C4-2B (cell line): Measurements from ENCODE around the gene CCL11.

Experiments used
- ZFX ChIP-seq: fragments of 450-650 bp; IDR thresholded peaks from 2 replicates; pipeline ENCODE4 v1.6.1; 2017
- TF ChIP-seq, protein P1 (sequence below): fragments of 450-650 bp; conservative IDR thresholded peaks from 2 replicates; pipeline ENCODE4 v1.5.1; 2017; ENCODE audit warnings: mild to moderate bottlenecking

DNA sequence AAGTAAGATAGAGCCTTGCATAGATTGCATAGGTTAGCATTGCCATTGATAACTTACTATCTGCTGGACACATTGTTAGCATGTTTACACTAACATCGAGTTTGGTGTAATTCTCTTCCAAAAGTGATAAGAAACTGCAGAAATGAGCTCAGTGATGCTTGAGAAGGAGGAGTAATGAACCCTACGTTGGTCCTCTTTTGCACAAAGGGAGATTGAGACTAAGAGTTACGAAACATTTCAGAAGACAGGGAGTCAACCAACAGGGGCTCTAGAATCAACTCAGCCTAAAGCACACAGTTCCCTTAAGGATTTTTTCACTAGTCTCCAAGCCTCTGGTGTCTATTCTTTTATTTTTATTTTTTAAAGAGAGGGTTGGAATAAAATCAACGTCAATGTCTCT is 8.7 kb upstream of the CCL11 start:
- TF ChIP-seq, protein P1, sequence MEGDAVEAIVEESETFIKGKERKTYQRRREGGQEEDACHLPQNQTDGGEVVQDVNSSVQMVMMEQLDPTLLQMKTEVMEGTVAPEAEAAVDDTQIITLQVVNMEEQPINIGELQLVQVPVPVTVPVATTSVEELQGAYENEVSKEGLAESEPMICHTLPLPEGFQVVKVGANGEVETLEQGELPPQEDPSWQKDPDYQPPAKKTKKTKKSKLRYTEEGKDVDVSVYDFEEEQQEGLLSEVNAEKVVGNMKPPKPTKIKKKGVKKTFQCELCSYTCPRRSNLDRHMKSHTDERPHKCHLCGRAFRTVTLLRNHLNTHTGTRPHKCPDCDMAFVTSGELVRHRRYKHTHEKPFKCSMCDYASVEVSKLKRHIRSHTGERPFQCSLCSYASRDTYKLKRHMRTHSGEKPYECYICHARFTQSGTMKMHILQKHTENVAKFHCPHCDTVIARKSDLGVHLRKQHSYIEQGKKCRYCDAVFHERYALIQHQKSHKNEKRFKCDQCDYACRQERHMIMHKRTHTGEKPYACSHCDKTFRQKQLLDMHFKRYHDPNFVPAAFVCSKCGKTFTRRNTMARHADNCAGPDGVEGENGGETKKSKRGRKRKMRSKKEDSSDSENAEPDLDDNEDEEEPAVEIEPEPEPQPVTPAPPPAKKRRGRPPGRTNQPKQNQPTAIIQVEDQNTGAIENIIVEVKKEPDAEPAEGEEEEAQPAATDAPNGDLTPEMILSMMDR, result no peak
- TF ChIP-seq ZFX, result no peak
